Skin of body (tissue), 2 donors: ENCODE measurements around the gene CLCN7. TPM values are rescaled to one million over a fixed set of nuclear protein-coding genes. Genes with fewer than 3 reads are reported as not detected.

Experiments
- DNase-seq: peaks from one replicate; lab custom pipeline; 2025; lab: John Stamatoyannopoulos, UW
- total RNA-seq: library from RNA; depleted of rRNA; stranded (reverse); fragments of >200 nt; gene quantifications from one replicate; pipeline ENCODE4 v1.2.3, GENCODE V29; 2014

CLCN7 gene
- total RNA-seq, 1 donor from 2014 or later = 34.8 TPM

- DNase-seq = no peak
Measured at GRCh38 chr16:1503110-1503955, 28.5 kb upstream of the CLCN7 start.

- DNase-seq = no peak
Measured at GRCh38 chr16:1502092-1503004, 27.5 kb upstream of the CLCN7 start.

GRCh38 chr16:1501630-1502029, 26.8 kb upstream of the CLCN7 start:
- DNase-seq = no peak

GRCh38 chr16:1500465-1501150, 25.8 kb upstream of the CLCN7 start:
- DNase-seq = no peak

GRCh38 chr16:1499756-1500464, 25.1 kb upstream of the CLCN7 start:
- DNase-seq = no peak

GRCh38 chr16:1498899-1499676, 24.3 kb upstream of the CLCN7 start:
- DNase-seq = no peak

GRCh38 chr16:1497014-1497598, 22.3 kb upstream of the CLCN7 start:
- DNase-seq = no peak

GRCh38 chr16:1496464-1496863, 21.6 kb upstream of the CLCN7 start:
- no peak for DNase-seq

GRCh38 chr16:1495889-1496262, 21.0 kb upstream of the CLCN7 start:
- DNase-seq = no peak

- DNase-seq = no peak
Measured at GRCh38 chr16:1495211-1495888, 20.5 kb upstream of the CLCN7 start.

- no peak for DNase-seq
Measured at GRCh38 chr16:1494711-1495110, 19.9 kb upstream of the CLCN7 start.

- DNase-seq = peak; percentile 15
Measured at GRCh38 chr16:1494129-1494640, 19.4 kb upstream of the CLCN7 start.

GRCh38 chr16:1493746-1494094, 18.9 kb upstream of the CLCN7 start:
- DNase-seq = no peak

GRCh38 chr16:1492923-1493745, 18.3 kb upstream of the CLCN7 start, which contains the start of gene TELO2:
Gene TELO2 (plus strand): TSS chr16:1493360. CDS start chr16:1494282, 922 bp downstream.
- peak; percentile 70 for DNase-seq

GRCh38 chr16:1492082-1492922, 17.5 kb upstream of the CLCN7 start:
- no peak for DNase-seq

- DNase-seq = no peak
Measured at GRCh38 chr16:1491327-1491726, 16.5 kb upstream of the CLCN7 start.

GRCh38 chr16:1489077-1489476, 14.2 kb upstream of the CLCN7 start:
- DNase-seq = no peak
